HG03135 (cell line): ENCODE data around the gene TUBA1C.
"Not testable (repeated sequence)": the region's sequence is repeated elsewhere in the genome, so short reads cannot be mapped to it uniquely, and the experiment has no call there.

Source experiments
- ATAC-seq: cut with Tn5 transposase; IDR thresholded peaks from one replicate; pipeline ENCODE4 v1.9.1; 2021; ENCODE audit warnings: mild to moderate bottlenecking, moderate library complexity; ENCODE audit not compliant: unreplicated experiment

TUBA1C gene

DNA sequence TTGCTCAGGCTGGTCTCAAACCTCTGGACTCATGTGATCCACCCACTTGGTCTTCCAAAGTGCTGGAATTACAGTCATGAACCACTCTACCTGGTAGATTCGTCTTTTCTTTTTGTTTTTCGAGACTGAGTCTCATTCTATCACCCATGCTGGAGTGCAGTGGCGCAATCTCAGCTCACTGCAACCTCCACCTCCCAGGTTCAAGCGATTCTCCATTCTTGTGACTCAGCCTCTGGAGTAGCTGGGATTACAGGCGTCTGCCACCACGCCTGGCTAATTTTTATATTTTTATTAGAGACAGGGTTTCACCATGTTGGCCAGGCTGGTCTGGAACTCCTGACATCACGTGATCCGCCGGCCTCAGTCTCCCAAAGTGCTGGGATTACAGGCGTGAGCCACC lies 9.4 kb upstream of the TUBA1C start:
- ATAC-seq, result not testable (repeated sequence)

DNA sequence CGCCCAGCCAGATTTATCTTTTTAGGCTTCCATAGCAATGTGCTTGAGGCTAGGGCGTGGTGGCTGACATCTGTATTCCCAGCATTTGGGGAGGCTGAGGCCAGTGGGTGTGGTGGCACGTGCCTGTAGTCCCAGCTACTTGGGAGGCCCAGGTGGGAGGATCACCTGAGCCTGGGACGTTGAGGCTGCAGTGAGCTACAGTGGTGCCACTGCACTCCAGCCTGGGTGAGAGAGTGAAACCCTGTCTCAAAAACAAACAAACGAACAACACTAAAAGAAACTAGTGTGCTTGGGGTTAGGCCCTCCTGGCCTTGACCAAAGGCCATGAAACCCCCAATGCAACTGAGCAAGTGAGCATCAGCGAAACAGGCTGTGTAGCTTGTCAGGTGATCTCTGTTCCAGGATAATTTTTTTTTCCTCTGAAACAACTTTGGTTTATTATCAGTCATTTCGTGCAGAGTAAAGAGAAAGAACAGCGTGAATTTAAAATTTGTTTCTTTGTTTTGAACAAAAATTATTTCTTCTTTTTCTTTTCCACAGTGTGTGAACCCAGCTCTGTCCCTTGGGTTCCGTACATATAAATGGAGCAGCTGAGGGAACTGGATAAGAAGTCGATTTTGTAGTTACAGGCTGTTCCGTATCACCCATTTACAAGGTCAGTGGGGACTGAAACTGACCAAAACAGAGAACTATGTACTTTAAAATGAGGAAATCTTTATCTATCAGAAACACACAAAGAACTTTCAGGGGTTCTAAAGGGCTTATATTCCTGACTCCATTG lies 8.8 kb upstream of the TUBA1C start:
- ATAC-seq, result no peak

DNA sequence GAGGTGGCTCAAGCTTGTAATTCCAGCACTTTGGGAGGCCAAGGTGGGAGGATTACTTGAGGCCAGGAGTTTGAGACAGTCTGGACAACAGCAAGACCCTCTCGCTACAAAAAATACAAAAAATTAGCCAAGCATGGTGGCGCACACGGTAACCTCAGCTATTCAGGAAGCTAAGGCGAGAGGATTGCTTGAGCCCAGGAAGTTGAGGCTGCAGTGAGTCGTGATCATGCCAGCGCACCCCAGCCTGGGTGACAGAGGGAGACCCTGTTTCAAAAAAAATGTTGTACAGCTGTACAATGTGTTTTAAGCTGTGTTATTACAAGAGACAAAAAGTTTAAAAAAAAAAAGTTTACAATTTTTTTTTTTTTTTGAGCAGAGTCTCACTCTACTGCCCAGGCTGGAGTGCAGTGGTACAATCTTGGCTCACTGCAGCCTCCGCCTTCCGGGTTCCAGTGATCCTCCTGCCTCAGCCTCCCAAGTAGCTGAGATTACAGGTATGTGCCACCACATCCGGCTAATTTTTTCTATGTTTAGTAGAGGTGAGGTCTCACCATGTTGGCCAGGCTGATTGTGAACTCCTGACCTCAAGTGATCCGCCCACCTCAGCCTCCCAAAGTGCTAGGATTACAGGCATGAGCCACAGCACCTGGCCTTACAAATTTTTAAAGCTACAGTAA lies 7.2 kb upstream of the TUBA1C start:
- ATAC-seq, result not testable (repeated sequence)

DNA sequence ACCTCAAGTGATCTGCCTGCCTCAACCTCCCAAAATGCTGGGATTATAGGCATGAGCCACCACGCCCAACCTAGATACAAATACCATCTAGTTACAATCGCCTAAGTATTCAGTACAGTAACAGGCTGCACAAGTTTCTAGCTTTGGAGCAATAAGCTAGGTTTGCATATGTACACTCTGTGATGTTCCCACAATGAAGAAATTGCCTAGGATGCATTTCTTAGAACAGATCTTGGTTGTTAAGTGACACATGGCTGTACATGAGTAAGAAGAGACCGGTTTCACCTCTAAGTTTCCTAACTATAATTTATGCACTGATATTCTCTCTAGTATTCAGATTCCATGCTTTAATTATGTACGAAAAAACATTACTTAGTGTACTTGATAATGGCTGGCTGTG lies 5.4 kb upstream of the TUBA1C start:
- ATAC-seq, result no peak

- ATAC-seq, result no peak
Observed at GRCh38 chr12:49260166-49260565, 4.7 kb upstream of the TUBA1C start.

DNA sequence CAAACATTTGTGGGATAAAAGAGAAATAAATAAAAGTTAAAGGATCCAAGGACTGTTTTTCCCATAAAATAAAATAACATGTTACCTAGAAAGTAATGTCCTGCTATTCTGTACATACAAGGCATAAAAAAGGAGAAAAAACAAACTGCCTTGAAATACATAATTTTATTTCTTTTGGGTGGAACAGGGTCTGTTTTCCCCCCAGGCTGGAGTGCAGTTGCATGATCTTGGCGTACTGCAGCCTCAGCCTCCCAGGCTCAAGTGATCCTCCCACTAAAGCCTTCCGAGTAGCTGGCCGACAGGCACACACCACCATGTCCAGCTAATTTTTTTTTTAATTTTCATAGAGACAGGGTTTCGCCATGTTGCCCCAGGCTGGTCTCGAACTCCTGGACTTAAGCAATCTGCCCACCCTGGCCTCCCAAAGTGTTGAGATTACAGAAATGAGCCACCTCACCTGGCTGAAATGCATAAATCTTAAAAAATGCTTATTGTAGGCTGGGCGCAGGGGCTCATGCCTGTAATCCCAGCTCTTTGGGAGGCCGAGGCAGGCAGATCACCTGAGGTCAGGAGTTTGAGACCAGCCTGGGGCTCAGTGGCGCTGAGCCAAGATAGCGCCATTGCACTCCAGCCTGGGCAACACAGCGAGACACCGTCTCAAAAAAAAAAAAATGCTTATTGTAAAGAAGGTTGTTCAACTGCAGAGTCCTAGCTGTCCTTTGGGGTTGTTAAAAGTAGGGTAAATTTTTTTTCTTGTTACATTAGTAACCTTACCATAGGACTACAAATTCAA lies 4.1 kb upstream of the TUBA1C start:
- ATAC-seq, result no peak

- ATAC-seq, result no peak
Observed at GRCh38 chr12:49261721-49262120, 3.2 kb upstream of the TUBA1C start.

DNA sequence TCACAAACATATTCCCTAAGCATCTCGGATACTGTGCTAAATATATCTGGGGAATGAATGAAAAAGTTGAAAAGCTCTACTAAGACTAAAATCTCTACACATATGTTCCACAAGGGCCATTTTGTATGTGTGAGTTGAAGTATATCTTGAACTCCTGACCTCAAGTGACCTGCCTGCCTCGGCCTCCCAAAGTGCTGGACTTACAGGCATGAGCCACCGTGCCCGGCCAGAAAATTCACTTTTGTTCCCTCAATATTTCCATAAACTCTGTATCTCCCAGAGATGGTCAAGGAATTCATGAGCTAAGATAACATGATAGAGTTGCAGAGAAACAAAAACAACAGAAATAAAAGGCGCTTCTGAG lies 1.5 kb upstream of the TUBA1C start:
- no peak for ATAC-seq

DNA sequence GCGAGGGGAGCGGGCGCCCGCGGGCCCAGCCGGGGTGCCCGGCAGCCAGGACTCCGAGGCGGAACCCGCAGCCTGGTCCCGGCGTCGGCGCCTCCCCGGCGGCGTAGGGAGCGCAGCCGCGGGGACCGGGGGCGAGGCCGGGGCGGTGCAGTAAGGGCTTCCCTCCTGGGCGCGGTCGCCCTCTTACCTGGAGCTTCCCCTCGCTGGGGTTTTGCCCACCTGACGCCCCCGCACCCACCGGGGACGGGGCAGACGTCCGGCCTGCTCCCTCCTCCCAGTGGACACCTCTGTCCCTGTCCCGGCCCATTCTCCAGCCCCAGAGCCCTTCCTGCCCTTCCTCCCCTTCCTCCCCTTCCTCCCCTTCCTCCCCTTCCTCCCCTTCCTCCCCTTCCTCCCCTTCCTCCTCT lies 413 bp upstream of the TUBA1C start:
- peak; percentile 26 for ATAC-seq

DNA sequence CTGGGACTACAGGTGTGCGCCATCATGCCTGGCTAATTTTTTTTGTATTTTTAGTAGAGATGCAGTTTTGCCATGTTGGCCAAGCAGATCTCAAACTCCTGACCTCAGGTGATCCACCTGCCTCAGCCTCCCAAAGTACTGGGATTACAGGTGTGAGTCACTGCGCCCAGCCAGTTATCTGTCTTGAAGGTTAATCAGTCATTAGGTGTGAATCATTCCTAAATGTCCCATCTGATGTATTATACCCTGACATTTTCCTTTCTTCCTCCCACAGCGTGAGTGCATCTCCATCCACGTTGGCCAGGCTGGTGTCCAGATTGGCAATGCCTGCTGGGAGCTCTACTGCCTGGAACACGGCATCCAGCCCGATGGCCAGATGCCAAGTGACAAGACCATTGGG lies 4.3 kb downstream of the TUBA1C start:
- not testable (repeated sequence) for ATAC-seq

DNA sequence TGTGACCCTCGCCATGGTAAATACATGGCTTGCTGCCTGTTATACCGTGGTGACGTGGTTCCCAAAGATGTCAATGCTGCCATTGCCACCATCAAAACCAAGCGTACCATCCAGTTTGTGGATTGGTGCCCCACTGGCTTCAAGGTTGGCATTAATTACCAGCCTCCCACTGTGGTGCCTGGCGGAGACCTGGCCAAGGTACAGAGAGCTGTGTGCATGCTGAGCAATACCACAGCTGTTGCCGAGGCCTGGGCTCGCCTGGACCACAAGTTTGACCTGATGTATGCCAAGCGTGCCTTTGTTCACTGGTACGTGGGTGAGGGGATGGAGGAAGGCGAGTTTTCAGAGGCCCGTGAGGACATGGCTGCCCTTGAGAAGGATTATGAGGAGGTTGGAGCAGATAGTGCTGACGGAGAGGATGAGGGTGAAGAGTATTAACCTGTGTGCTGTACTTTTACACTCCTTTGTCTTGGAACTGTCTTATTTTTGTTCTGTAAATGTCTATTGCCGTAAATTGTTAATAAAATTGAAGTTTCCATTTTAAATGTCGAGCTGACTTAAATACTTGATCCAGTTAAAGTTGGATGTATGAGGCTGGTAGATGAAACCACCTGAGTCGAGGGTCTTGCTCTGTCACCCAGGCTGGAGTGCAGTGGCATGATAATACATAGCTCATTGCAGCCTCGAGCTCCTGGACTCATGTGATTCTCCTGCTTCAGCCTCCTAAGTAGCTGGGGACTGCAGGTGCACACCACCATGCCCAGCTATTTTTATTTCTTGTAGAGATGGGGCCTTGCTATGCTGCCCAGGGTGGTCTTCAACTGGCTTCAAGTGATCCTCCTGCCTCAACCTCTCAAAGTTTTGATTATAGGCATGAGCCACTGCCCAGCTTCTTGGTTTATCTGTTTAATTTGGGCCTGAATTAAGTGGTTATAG lies 8.2 kb downstream of the TUBA1C start:
- ATAC-seq, result no peak

GRCh38 chr12:49273726-49274395 lies 9.0 kb downstream of the TUBA1C start:
- ATAC-seq, result no peak

DNA sequence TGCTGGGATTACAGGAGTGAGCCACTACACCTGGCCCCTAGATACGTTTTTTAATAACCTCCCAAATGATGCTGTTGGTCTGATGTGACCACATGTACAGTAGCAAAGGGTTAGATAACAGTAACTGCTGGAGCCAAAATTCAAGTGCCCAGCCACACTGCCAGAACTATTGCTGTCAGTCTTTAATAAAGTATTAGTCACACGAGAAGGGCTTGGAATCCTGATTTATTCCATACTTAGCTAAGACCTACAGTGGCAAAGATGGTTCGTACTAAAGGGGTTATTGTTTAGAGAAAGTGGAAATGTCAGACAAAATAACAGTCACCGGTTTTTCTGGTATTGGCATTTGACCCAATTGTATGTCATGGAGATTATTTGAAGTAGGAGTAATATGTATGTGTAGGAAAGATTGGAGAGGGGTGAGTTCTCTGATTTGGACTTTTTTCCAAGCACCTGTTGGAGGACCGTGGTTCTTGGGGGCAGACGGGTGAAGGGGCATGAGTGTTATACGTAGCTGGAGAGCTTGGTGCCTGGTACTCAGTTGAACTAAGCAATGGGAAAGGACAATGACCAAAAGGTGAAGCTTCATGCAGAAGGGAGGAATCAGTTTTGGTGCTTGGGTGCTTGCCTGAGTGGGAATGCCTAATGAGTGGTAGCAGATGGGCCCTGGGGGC lies 9.7 kb downstream of the TUBA1C start:
- no peak for ATAC-seq

DNA sequence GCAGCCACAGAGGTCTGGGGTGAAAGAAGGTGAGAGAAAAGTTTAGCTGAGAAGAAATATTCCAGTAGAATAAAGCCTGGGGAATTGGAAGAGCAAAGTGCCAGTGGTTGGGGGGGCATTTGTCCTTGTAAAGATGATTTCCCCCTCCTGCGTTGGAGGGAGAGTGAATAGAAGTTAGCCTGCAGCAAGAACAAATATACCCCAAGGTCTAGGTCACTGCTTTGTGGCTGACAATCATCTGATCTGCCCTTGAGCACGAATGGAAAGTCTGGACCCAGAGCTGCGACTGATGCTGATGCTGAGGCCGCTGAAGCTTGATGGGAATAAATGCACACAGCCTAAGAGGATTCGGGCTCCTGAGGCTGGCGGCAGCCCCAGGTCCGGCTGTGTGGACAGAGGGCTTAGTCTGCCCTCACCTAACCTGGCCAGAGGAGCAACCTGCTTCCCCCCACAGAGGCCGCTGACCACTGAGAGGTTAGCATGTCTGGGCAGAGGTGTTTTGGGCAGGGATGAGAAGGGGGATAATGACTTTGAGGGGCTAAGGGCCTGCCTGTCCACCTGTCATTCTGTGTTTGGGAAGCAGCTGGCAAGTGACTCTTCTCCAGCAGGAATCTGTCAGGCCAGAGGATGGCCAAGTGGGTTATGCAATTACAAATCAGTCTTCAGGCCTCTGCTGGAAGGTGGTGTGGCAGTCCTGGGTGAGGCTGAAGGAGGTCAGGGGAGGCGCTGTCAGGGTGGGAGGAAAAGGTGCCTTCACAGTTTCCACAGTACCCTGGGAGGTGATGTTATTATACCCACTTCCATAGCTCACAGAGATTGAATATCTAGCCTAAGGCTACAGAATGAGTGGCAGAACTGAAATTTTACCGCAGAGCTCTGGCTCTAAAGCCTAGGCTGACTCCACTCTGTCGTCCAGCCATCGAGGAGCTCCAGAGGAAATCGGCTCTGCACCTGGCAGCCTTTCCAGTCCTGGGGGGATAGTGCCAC lies 11.7 kb downstream of the TUBA1C start:
- ATAC-seq, result no peak

- ATAC-seq, result no peak
Observed at GRCh38 chr12:49277466-49277865, 12.6 kb downstream of the TUBA1C start.

- no peak for ATAC-seq
Observed at GRCh38 chr12:49279706-49280159, 14.9 kb downstream of the TUBA1C start.

DNA sequence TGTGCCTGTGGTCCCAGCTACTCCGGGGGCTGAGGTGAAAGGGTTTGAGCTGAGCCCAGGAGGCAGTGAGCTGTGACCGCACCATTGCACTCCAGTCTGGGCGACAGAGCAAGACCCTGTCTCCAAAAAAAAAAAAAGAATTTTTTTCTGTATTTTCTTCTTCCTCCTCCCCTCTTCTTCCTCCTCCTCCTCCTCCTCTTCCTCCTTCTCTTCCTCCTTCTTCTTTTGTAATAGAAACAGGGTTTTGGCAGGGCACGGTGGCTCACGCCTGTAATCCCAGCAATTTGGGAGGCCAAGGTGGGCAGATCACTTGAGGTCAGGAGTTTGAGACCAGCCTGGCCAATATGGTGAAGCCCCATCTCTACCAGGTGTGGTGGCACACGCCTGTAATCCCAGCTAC lies 15.7 kb downstream of the TUBA1C start:
- ATAC-seq, result not testable (repeated sequence)

DNA sequence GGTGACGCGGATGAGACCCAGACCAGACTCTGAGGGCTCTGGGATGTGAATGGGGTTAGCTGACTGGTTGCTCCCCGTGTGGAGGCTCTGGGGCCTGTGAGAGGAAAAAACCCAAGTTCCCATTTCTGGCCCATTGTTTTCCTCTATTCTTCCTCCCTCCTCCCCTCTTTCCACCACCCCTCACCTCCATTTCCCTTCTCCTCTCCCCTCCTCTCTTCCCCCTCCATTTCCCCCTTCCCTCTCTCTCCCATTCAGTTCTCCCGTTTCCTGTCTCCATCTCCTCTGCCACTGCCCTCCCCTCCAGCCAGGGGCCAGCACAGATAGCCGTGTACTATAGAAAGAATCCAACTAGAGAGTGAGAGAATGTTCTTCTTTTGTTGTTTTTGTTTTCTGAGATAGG lies 17.4 kb downstream of the TUBA1C start:
- ATAC-seq, result no peak
